ENCODE results near the gene CTPS1. TPM values are rescaled to one million over a fixed set of nuclear protein-coding genes. Genes with fewer than 3 reads are reported as not detected.

Gene CTPS1
- total and polyA plus RNA-seq, 2 of the 13 experiments (the other 11 are each of a cell fraction or from before 2014, with no cell fraction given), result 9.6 to 42.8 TPM

GRCh38 chr1:41003640-41004220, 24.2 kb downstream of the CTPS1 start (continued):
- no peak for TF ChIP-seq PATZ1 (CRISPR knock-in tag; IDR thresholded peaks at IDR 0.05)
- TF ChIP-seq ZNF619 (CRISPR knock-in tag; IDR thresholded peaks at IDR 0.05), result no peak
- TF ChIP-seq PHF20 (CRISPR knock-in tag; IDR thresholded peaks at IDR 0.05), result no peak
- TF ChIP-seq HMG20A (CRISPR knock-in tag; IDR thresholded peaks at IDR 0.05; ENCODE audit: borderline replicate concordance), result peak; percentile 12; the same call in 1 of the 2 replicates
- TF ChIP-seq MIER2 (CRISPR knock-in tag; IDR thresholded peaks at IDR 0.05), result no peak
- peak; percentile 40; the same call in 1 of the 2 replicates for TF ChIP-seq BCL6 (CRISPR knock-in tag; IDR thresholded peaks at IDR 0.05)
- TF ChIP-seq ZNF792 (CRISPR knock-in tag; IDR thresholded peaks at IDR 0.05), result 0 out of 2 replicates have a peak, but pooled peaks have one; percentile 51
- TF ChIP-seq ZNF3 (CRISPR knock-in tag; IDR thresholded peaks at IDR 0.05), result no peak
- TF ChIP-seq ZNF335 (CRISPR knock-in tag; IDR thresholded peaks at IDR 0.05), result no peak
- no peak for TF ChIP-seq SOX6 (IDR thresholded peaks at IDR 0.05)
- TF ChIP-seq SOX6 (CRISPR knock-in tag; IDR thresholded peaks at IDR 0.05), result no peak
- TF ChIP-seq KLF16 (CRISPR knock-in tag; IDR thresholded peaks at IDR 0.05), result no peak
- no peak for TF ChIP-seq PCBP1 (IDR thresholded peaks at IDR 0.05; ENCODE audit: borderline replicate concordance, low read depth, low read length)
- TF ChIP-seq USF2 (IDR thresholded peaks at IDR 0.05; ENCODE audit: low read depth, low read length), result peak; percentile 71
- TF ChIP-seq USF2 (CRISPR knock-in tag; IDR thresholded peaks at IDR 0.05; ENCODE audit: borderline replicate concordance), result no peak; the same call in 1 of the 2 replicates
- no peak for TF ChIP-seq HNF1A (IDR thresholded peaks at IDR 0.05; ENCODE audit: low read depth)
- TF ChIP-seq HNF1A (CRISPR knock-in tag; IDR thresholded peaks at IDR 0.05; ENCODE audit: borderline replicate concordance), result peak; percentile 12; the same call in 1 of the 2 replicates
- TF ChIP-seq ZNF234 (CRISPR knock-in tag; conservative IDR thresholded peaks at IDR 0.05), result no peak
- no peak for TF ChIP-seq ZBTB2 (CRISPR knock-in tag; IDR thresholded peaks at IDR 0.05; ENCODE audit: low read depth)
- no peak for TF ChIP-seq TBX3 (IDR thresholded peaks at IDR 0.05; ENCODE audit: borderline replicate concordance)
